ENCODE measurements around the gene CCDC28B. TPM values are rescaled to one million over a fixed set of nuclear protein-coding genes. Genes with fewer than 3 reads are reported as not detected.

CCDC28B gene
- total and polyA plus RNA-seq, 2 of the 13 experiments (the other 11 are each of a cell fraction or from before 2014, with no cell fraction given) = 2.6 to 3.5 TPM

GRCh38 chr1:32205401-32206370 is 5.3 kb downstream of the CCDC28B start, which contains the start of gene IQCC (continued):
- TF ChIP-seq HBP1 (CRISPR knock-in tag; IDR thresholded peaks at IDR 0.05; ENCODE audit: low read depth) (peak; percentile 52; the same call in 1 of the 2 replicates), IRF1 (CRISPR knock-in tag; IDR thresholded peaks at IDR 0.05; ENCODE audit: low read depth) (no peak), THYN1 (CRISPR knock-in tag; IDR thresholded peaks at IDR 0.05; ENCODE audit: borderline replicate concordance, low read depth) (no peak), ATF6 (CRISPR knock-in tag; conservative IDR thresholded peaks at IDR 0.05) (no peak), KAT8 (CRISPR knock-in tag; IDR thresholded peaks at IDR 0.05) (peak; percentile 83), ZNF276 (CRISPR knock-in tag; IDR thresholded peaks at IDR 0.05; ENCODE audit: low read depth) (no peak), ZNF3 (CRISPR knock-in tag; IDR thresholded peaks at IDR 0.05) (no peak), NR3C1 (CRISPR knock-in tag; IDR thresholded peaks at IDR 0.05) (no peak), SKIL (CRISPR knock-in tag; IDR thresholded peaks at IDR 0.05; ENCODE audit: borderline replicate concordance) (no peak), ZNF138 (CRISPR knock-in tag; IDR thresholded peaks at IDR 0.05; ENCODE audit: low read depth) (0 out of 2 replicates have a peak, but pooled peaks have one; percentile 43), THAP9 (CRISPR knock-in tag; IDR thresholded peaks at IDR 0.05; ENCODE audit: borderline replicate concordance) (no peak), MYC (CRISPR knock-in tag; IDR thresholded peaks at IDR 0.05; ENCODE audit: borderline replicate concordance) (peak; percentile 15; the same call in 1 of the 2 replicates), ZNF20 (CRISPR knock-in tag; IDR thresholded peaks at IDR 0.05) (no peak), ZFAT (CRISPR knock-in tag; conservative IDR thresholded peaks at IDR 0.05) (no peak), RBM22 (optimal IDR thresholded peaks at IDR 0.05; ENCODE audit: low read length) (peak; percentile 80)
